Measurements from ENCODE around the gene NELL1.

DNA sequence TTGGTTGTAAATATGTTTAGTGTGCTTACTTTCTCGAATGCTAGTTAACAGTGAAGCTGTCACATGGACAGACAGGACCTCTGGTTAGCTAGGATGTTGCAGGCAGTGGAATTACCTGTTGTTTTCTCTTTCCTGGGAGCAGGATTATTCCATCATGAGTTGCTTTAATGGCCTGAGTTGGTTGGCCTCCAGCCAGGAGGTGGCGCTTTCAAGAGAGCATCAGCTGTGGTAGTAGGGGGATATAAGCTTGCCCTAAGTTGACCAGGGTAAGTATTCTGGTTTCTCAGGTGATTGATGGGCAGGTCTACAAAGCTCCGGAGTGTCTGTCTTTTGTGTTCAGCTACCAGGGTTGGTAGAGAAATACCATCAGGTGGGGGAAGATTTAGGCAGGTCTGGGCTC lies 43.5 kb downstream of the NELL1 start:
- TF ChIP-seq SIN3A (IDR thresholded peaks at IDR 0.05; ENCODE audit: borderline replicate concordance, insufficient read depth, low read length) (no peak), POLR2AphosphoS5 (IDR thresholded peaks at IDR 0.05; ENCODE audit: low read depth, low read length) (no peak)
